Inflammatory macrophage treated with lipopolysaccharide for 4 hours (primary cell): ENCODE measurements around the gene PIWIL1.

Experiments
- DNase-seq: peaks from one replicate; pipeline ENCODE4 v3.0.0-alpha.2; 2020

Gene PIWIL1

GRCh38 chr12:130337488-130338303, at the start of gene PIWIL1:
PIWIL1 (plus strand) TSS chr12:130337887; CDS start chr12:130342592, 4,705 bp downstream.
- DNase-seq, result no peak

- DNase-seq, result no peak
These were observed 49.5 kb upstream of the PIWIL1 start for GRCh38 chr12:130288206-130288605.

- DNase-seq, result no peak
These were observed 49.0 kb upstream of the PIWIL1 start for GRCh38 chr12:130288691-130289090.

- DNase-seq, result no peak
These were observed 47.6 kb upstream of the PIWIL1 start for GRCh38 chr12:130290114-130290513.

GRCh38 chr12:130298322-130299021, 39.2 kb upstream of the PIWIL1 start:
- no peak for DNase-seq

- no peak for DNase-seq
These were observed 38.1 kb upstream of the PIWIL1 start for GRCh38 chr12:130299574-130299973.

- no peak for DNase-seq
These were observed 37.6 kb upstream of the PIWIL1 start for GRCh38 chr12:130300090-130300489.

GRCh38 chr12:130300737-130301535, 36.8 kb upstream of the PIWIL1 start:
- DNase-seq, result no peak

GRCh38 chr12:130301559-130301958, 36.1 kb upstream of the PIWIL1 start:
- DNase-seq, result no peak

GRCh38 chr12:130303781-130304180, 33.9 kb upstream of the PIWIL1 start:
- no peak for DNase-seq

GRCh38 chr12:130307859-130308258, 29.8 kb upstream of the PIWIL1 start:
- DNase-seq, result no peak

- no peak for DNase-seq
These were observed 29.3 kb upstream of the PIWIL1 start for GRCh38 chr12:130308393-130308792.

GRCh38 chr12:130316251-130316650, 21.4 kb upstream of the PIWIL1 start:
- DNase-seq, result no peak

GRCh38 chr12:130320536-130320935, 17.2 kb upstream of the PIWIL1 start:
- no peak for DNase-seq

- DNase-seq, result no peak
These were observed 15.4 kb upstream of the PIWIL1 start for GRCh38 chr12:130322263-130322662.

- no peak for DNase-seq
These were observed 7.0 kb upstream of the PIWIL1 start for GRCh38 chr12:130330685-130331084.

- no peak for DNase-seq
These were observed 6.5 kb upstream of the PIWIL1 start for GRCh38 chr12:130331146-130331545.

GRCh38 chr12:130333341-130333740, 4.3 kb upstream of the PIWIL1 start:
- no peak for DNase-seq

- DNase-seq, result no peak
These were observed 3.3 kb upstream of the PIWIL1 start for GRCh38 chr12:130334399-130334798.

- no peak for DNase-seq
These were observed 2.8 kb upstream of the PIWIL1 start for GRCh38 chr12:130334937-130335336.

- DNase-seq, result peak; percentile 47
These were observed 1.9 kb upstream of the PIWIL1 start for GRCh38 chr12:130335517-130336392.

- no peak for DNase-seq
These were observed 782 bp upstream of the PIWIL1 start for GRCh38 chr12:130336723-130337487.
